AG09319 (cell line): ENCODE measurements around the gene ZNF362.

ENCODE experiments used
- DNase-seq: peaks from one replicate; pipeline ENCODE4 v3.0.0-alpha.2; 2010; ENCODE audit warnings: low read depth; ENCODE audit errors: extremely low read depth
- CTCF ChIP-seq: IDR thresholded peaks from 2 replicates; pipeline ENCODE4 v1.5.1; 2011; ENCODE audit warnings: low read depth, mild to moderate bottlenecking, inconsistent platforms, low read length, moderate library complexity

The ZNF362 gene

GRCh38 chr1:33323663-33324477 lies 67.6 kb downstream of the ZNF362 start:
- DNase-seq, result no peak
- TF ChIP-seq CTCF, result no peak

- DNase-seq, result no peak
- TF ChIP-seq CTCF, result no peak
Measured at GRCh38 chr1:33324677-33325575, 68.6 kb downstream of the ZNF362 start.

GRCh38 chr1:33326785-33327184 lies 70.5 kb downstream of the ZNF362 start:
- no peak for TF ChIP-seq CTCF
- no peak for DNase-seq

- DNase-seq, result peak; percentile 95
- TF ChIP-seq CTCF, result peak; percentile 8; the same call in 1 of the 2 replicates
Measured at GRCh38 chr1:33327587-33328325, 71.5 kb downstream of the ZNF362 start.

- no peak for TF ChIP-seq CTCF
Measured at GRCh38 chr1:33328817-33329216, 72.5 kb downstream of the ZNF362 start.

GRCh38 chr1:33329600-33330305 lies 73.5 kb downstream of the ZNF362 start:
- DNase-seq, result no peak
- TF ChIP-seq CTCF, result no peak

More at GRCh38 chr1:33328817-33329216, 72.5 kb downstream of the ZNF362 start:
- DNase-seq, result no peak
